Caco-2 (cell line): ENCODE results near the gene DEPP1. TPM values are rescaled to one million over a fixed set of nuclear protein-coding genes. Genes with fewer than 3 reads are reported as not detected.

Experiments used
- BruUV-seq: library from RNA; stranded (reverse); fragments of 400-500 nt; replicated peaks from 2 replicates; lab custom pipeline; 2021; lab: Mats Ljungman, UMichigan
- CTCF ChIA-PET: fragments of 300-600 bp; sonication (Branson Sonifier 250); formaldehyde crosslinking; loops from one replicate; lab custom pipeline; 2022; ENCODE audit warnings: antibody characterized with exemption; lab: Charles Lee
- POLR2A ChIA-PET: fragments of 300-600 bp; sonication (Branson Sonifier 250); formaldehyde crosslinking; loops from one replicate; lab custom pipeline; 2022; ENCODE audit warnings: antibody characterized with exemption; lab: Charles Lee
- DNase-seq, 2 experiments: peaks; one replicate each; pipeline versions ENCODE4 v3.0.0 to v3.0.0-alpha.2; 2020 to 2022
- H3K27me3 ChIP-seq: replicated peaks from 2 replicates; pipeline ENCODE4 v1.6.0; 2011; ENCODE audit warnings: low read length; ENCODE audit not compliant: control insufficient read depth, insufficient read depth
- H3K36me3 ChIP-seq: 2 replicates; pipeline ENCODE4 v1.5.1; 2011; ENCODE audit warnings: low read length; ENCODE audit not compliant: control insufficient read depth, insufficient read depth
- H3K4me1 ChIP-seq: fragments of 250-450 bp; sonication (Bioruptor Pico); 2 replicates; pipeline ENCODE4 v1.5.1; 2020; ENCODE audit warnings: mild to moderate bottlenecking
- H3K4me3 ChIP-seq: 2 replicates; pipeline ENCODE4 v1.5.1; 2011; ENCODE audit warnings: low read depth, mild to moderate bottlenecking, control low read depth, low read length
- H3K9me3 ChIP-seq: fragments of 250-450 bp; sonication (Bioruptor Pico); 2 replicates; pipeline ENCODE4 v1.5.1; 2020; ENCODE audit warnings: mild to moderate bottlenecking, moderate library complexity
- H3K27ac Mint-ChIP-seq: one replicate; pipeline ENCODE4 v1.8.0; 2022; ENCODE audit warnings: mixed read lengths; ENCODE audit not compliant: unreplicated experiment
- H3K27me3 Mint-ChIP-seq: one replicate; pipeline ENCODE4 v1.8.0; 2022; ENCODE audit warnings: mixed read lengths; ENCODE audit not compliant: insufficient read depth, unreplicated experiment
- H3K36me3 Mint-ChIP-seq: one replicate; pipeline ENCODE4 v1.8.0; 2022; ENCODE audit warnings: mild to moderate bottlenecking, mixed read lengths; ENCODE audit not compliant: insufficient read depth, unreplicated experiment
- H3K4me1 Mint-ChIP-seq: one replicate; pipeline ENCODE4 v1.8.0; 2022; ENCODE audit warnings: low read depth, mixed read lengths; ENCODE audit not compliant: unreplicated experiment
- H3K4me3 Mint-ChIP-seq: one replicate; pipeline ENCODE4 v1.8.0; 2022; ENCODE audit warnings: mild to moderate bottlenecking, moderate library complexity, mixed read lengths; ENCODE audit not compliant: unreplicated experiment
- H3K9me3 Mint-ChIP-seq: one replicate; pipeline ENCODE4 v1.8.0; 2022; ENCODE audit warnings: mixed read lengths; ENCODE audit not compliant: unreplicated experiment
- CTCF ChIP-seq, 2 experiments: fragments of 200-600 bp in 1 of 2; IDR thresholded peaks; 1 replicate in 1 of 2; 2 replicates in 1 of 2; pipeline versions ENCODE4 v1.5.1 to v1.8.0; 2011 to 2022; ENCODE audit warnings: antibody characterized with exemption in 1 of 2, control low read depth in 1 of 2, inconsistent platforms in 1 of 2, low read depth in 1 of 2, low read length in 1 of 2, mild to moderate bottlenecking in 1 of 2, moderate library complexity in 1 of 2; ENCODE audit not compliant: insufficient read depth in 1 of 2, severe bottlenecking in 1 of 2, unreplicated experiment in 1 of 2
- intact Hi-C: fragments of 100-400 bp; cut with micrococcal nuclease; formaldehyde crosslinking; loops from one replicate; pipeline ENCODE4 v1.10.0; 2022; ENCODE audit not compliant: unreplicated experiment
- total RNA-seq: library from RNA; stranded (reverse); gene quantifications from 2 replicates; pipeline ENCODE4 v1.2.3, GENCODE V29; 2022

Gene DEPP1
- total RNA-seq, 1 experiment from 2014 or later: 13.6 TPM

GRCh38 chr10:44926751-44927351, 51.8 kb downstream of the DEPP1 start:
- BruUV-seq: no TSS peak
- intact Hi-C loops: no loop called here
- peaks cover 10% of the 10 kb centered on the region; the same call in 1 of the 2 replicates for H3K4me1 ChIP-seq
- peak in 1 of 2 experiments; percentile 27 for DNase-seq
- H3K27me3 Mint-ChIP-seq: peaks cover 8% of the 10 kb centered on the region
- H3K4me3 ChIP-seq: no peak overlapping the region
- no peak for TF ChIP-seq CTCF (IDR thresholded peaks at IDR 0.05; ENCODE audit: insufficient read depth in 1 of 2, low read depth in 1 of 2, low read length in 1 of 2, severe bottlenecking in 1 of 2, unreplicated experiment in 1 of 2)
- no peak overlapping the region for H3K27ac Mint-ChIP-seq
- ChIA-PET POLR2A (no interaction called here), CTCF (no interaction called here)
- H3K36me3 Mint-ChIP-seq: no peaks in the 10 kb centered on the region
- no peaks in the 10 kb centered on the region for H3K9me3 ChIP-seq
- no peak overlapping the region for H3K4me3 Mint-ChIP-seq
- no peaks in the 10 kb centered on the region for H3K9me3 Mint-ChIP-seq
- no peaks in the 10 kb centered on the region for H3K36me3 ChIP-seq
- H3K4me1 Mint-ChIP-seq: no peaks in the 10 kb centered on the region
- H3K27me3 ChIP-seq: no peaks in the 10 kb centered on the region

Other genes starting within 250 kb of the DEPP1 start
- gene TMEM72, start 67.5 kb downstream of the DEPP1 start, total RNA-seq: not detected in 2 replicates
- 40.8 and 55.6 TPM in 2 replicates for gene RASSF4, start 19.0 kb downstream of the DEPP1 start, total RNA-seq
- gene ZNF22, start 22.1 kb upstream of the DEPP1 start, total RNA-seq: 46.5 and 60.8 TPM in 2 replicates